ENCODE measurements around the gene ENGASE.
A peak's percentile ranks its signal among the peaks of the same experiment; 100 is the strongest.

Gene ENGASE

GRCh38 chr17:79085921-79086551, 11.4 kb downstream of the ENGASE start:
- no peak for DNase-seq (ENCODE audit: insufficient read length, low spot score)
- no peak for FAIRE-seq
- TF ChIP-seq CTCF (IDR thresholded peaks at IDR 0.05; ENCODE audit: insufficient read depth, missing control alignments), result no peak

DNA sequence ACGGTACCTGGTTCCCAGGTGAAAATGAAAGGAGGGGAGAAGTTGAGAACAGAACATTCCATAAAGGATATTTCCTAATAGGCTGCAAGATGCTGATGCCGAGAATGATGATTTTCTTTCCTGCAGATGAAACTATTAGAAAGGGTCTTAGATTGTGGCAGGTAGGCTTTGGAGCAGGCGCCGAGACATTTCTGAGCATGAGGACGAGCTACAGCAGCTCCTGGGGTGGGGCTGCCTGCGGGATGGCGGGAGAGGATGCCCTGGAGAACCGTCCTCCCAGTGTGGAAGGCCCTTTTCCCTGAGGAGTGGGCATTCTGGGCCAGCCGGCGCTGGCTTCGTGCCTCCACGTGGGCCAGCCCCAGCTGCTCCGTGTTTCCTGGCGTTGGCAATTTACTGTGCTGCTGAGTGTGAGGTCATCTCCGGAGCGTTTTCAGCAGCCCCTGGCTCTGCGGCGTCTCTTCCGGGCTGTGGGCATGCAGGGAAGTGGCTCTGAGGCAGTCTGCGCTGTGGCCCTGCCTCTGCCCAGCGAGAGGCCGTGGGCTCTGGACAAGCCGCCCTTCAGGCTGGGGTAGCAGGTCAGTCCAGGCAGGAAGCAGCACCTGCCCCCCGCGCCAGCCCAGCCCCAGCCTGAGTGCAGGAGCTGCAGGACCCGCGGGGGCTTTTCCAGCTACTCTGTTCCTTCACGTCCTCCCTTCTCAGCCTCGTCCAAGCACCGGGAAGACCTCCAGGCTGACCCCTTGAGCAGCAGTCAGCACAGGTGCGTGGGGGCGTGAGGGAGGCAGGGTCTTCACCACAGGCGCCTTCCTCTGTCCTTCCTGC, 12.2 kb downstream of the ENGASE start:
- DNase-seq (ENCODE audit: insufficient read length, low spot score), result no peak

GRCh38 chr17:79087428-79088143, 13.0 kb downstream of the ENGASE start:
- TF ChIP-seq CTCF (IDR thresholded peaks at IDR 0.05; ENCODE audit: insufficient read depth, missing control alignments), result peak; percentile 99
- FAIRE-seq (peak; percentile 21), DNase-seq (ENCODE audit: insufficient read length, low spot score) (peak; percentile 96)

More for the DNA sequence above, 12.2 kb downstream of the ENGASE start:
- no peak for FAIRE-seq
- TF ChIP-seq CTCF (IDR thresholded peaks at IDR 0.05; ENCODE audit: insufficient read depth, missing control alignments), result no peak

DNA sequence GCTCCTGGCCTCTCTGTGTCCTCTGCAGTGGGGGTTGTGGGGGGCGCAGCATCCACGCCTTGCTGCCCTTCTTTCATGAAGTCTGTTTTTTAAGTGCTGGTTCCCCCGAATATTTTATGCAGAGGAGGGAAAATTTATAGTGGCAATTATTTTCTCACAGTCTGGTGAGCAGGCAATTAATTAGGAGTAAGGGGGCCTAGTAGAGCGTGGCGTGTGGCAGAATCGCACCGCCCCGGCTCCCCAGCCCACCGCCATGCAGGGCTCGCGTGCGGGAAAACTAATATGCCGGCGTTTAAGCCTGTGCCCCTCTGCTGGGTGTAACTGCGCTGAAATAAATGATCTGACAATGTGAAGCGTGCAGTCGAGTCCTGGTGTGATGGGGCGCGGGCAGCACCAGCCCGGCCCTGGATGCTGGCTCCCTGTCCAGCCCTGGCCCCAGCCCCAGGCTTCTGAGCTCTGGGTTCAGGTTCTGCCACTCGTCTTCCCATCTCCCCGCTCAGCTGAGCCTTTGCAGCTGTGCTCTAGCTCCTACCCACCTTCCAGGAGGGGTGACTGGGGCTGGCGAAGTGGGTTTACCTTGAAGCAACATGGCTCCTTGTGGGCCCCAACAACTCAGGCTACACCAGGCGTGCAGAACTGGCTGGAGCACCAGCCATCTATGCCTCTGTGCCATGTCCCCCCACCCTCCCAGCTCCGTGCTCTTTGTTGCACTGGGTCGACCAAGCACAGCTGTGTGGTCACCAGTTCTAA, 13.8 kb downstream of the ENGASE start:
- FAIRE-seq, result no peak
- TF ChIP-seq CTCF (IDR thresholded peaks at IDR 0.05; ENCODE audit: insufficient read depth, missing control alignments), result no peak
- DNase-seq (ENCODE audit: insufficient read length, low spot score), result no peak

GRCh38 chr17:79088997-79089328, 14.3 kb downstream of the ENGASE start:
- no peak for TF ChIP-seq CTCF (IDR thresholded peaks at IDR 0.05; ENCODE audit: insufficient read depth, missing control alignments)
- no peak for DNase-seq (ENCODE audit: insufficient read length, low spot score)
- FAIRE-seq, result no peak

DNA sequence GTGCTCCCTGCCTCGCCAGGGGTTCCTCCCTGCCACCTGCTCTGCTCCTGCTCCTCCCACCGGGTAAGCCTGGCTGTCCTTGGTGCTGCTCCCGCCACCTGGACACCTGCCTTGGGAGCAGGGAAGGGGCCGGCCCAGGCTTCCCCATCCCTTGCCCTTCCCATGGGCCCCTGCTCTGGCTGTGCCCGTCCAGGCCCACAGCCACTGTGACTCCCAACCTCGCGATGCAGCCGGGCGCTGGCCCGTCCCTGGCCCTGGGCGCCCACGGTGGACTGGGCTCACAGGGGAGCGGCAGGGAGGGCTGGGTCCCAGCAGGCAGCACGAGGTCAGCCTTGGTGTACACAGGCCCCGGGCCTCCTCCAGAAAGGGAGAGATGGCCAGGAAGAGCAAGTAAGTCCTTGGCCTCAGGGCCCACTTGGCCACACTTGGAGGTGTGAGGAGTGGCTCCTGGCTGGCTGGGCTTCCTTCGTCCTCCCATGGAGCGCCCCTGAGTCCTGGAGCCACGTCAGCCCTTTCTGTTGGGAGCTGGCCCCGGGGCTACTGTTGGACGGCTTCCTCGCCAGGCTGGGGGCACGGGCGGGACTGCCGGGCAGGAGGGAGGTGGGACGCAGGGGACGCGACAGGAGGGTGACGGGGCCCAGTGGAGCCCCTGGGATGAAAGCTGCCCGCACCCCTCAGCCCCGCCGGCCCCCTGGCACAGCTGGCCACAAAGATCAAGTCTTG, 15.3 kb downstream of the ENGASE start:
- DNase-seq (ENCODE audit: insufficient read length, low spot score) (no peak), FAIRE-seq (no peak)
- TF ChIP-seq CTCF (IDR thresholded peaks at IDR 0.05; ENCODE audit: insufficient read depth, missing control alignments), result no peak

Measured in D721Med (cell line).